HCT116 (cell line): Measurements from ENCODE around the gene SDF4. TPM values are rescaled to one million over a fixed set of nuclear protein-coding genes. Genes with fewer than 3 reads are reported as not detected.

Experiments
- ATAC-seq: fragments of 200-7000 bp; cut with Tn5 transposase; 2 replicates; pipeline ENCODE4 v1.9.1; 2020; ENCODE audit warnings: mild to moderate bottlenecking, moderate library complexity
- BruUV-seq: library from RNA; stranded (reverse); fragments of 400-500 nt; replicated peaks from 2 replicates; lab custom pipeline; 2021; lab: Mats Ljungman, UMichigan
- CTCF ChIA-PET: fragments of 300-600 bp; sonication (Branson Sonifier 250); formaldehyde crosslinking; loops from one replicate; lab custom pipeline; 2021; ENCODE audit warnings: antibody characterized with exemption; lab: Charles Lee
- POLR2A ChIA-PET: fragments of 300-600, 350-600 bp; sonication (Branson Sonifier 250); formaldehyde crosslinking; loops from one replicate; lab custom pipeline; 2021; ENCODE audit warnings: antibody characterized with exemption; lab: Charles Lee
- RAD21 ChIA-PET, 2 experiments: fragments of 300-600 bp; sonication (Branson Sonifier 250); formaldehyde crosslinking; loops; one replicate each; lab custom pipeline; 2023; ENCODE audit warnings: low total read pairs in 2 of 2; ENCODE audit not compliant: uncharacterized antibody in 2 of 2, unreplicated experiment in 2 of 2, low non-redundant PET in 1 of 2; lab: Charles Lee
- DNase-seq: peaks from one replicate; pipeline ENCODE4 v3.0.0-alpha.2; 2010; ENCODE audit warnings: low read depth, low spot score
- H2AFZ ChIP-seq: fragments of 200-600 bp; shearing (Covaris generic), sonication (generic); 2 replicates; pipeline ENCODE4 v1.6.1; 2017; ENCODE audit warnings: low read depth, mixed run types, mixed read lengths, antibody characterized with exemption, low read length; ENCODE audit not compliant: poor library complexity, severe bottlenecking
- H3K27ac ChIP-seq: 2 replicates; pipeline ENCODE4 v1.5.1; 2012; ENCODE audit warnings: low read depth, low read length
- H3K27me3 ChIP-seq: fragments of 200-600 bp; sonication (generic); 2 replicates; pipeline ENCODE4 v1.6.1; 2016; ENCODE audit warnings: mixed run types, low read length, mixed read lengths; ENCODE audit not compliant: insufficient read depth
- H3K36me3 ChIP-seq, 2 experiments: fragments of 200-500 bp in 1 of 2; fragments of 200-600 bp in 1 of 2; sonication (Bioruptor generic) in 1 of 2; sonication (generic) in 1 of 2; 2 replicates each; pipeline versions ENCODE4 v1.5.1 to v1.6.1; 2014 to 2016; ENCODE audit warnings: low read length in 2 of 2, inconsistent platforms in 1 of 2, mixed read lengths in 1 of 2, mixed run types in 1 of 2; ENCODE audit not compliant: insufficient read depth in 2 of 2, control insufficient read depth in 1 of 2
- H3K4me1 ChIP-seq, 2 experiments: fragments of 200-600 bp in 1 of 2; sonication (generic) in 1 of 2; 2 replicates each; pipeline versions ENCODE4 v1.5.1 to v1.6.1; 2012 to 2017; ENCODE audit warnings: low read length in 2 of 2, inconsistent platforms in 1 of 2, mild to moderate bottlenecking in 1 of 2, mixed read lengths in 1 of 2, mixed run types in 1 of 2, moderate library complexity in 1 of 2; ENCODE audit not compliant: insufficient read depth in 2 of 2, control insufficient read depth in 1 of 2
- H3K4me2 ChIP-seq: fragments of 200-600 bp; sonication (generic); 2 replicates; pipeline ENCODE4 v1.6.1; 2017; ENCODE audit warnings: mixed run types, low read length, mixed read lengths
- H3K4me3 ChIP-seq, 2 experiments: fragments of 200-600 bp in 1 of 2; sonication (generic) in 1 of 2; replicated peaks in 1 of 2; 2 replicates each; pipeline ENCODE4 v1.5.1; 2011 to 2016; ENCODE audit warnings: low read length in 2 of 2, control low read depth in 1 of 2, low read depth in 1 of 2, mild to moderate bottlenecking in 1 of 2, mixed read lengths in 1 of 2, mixed run types in 1 of 2
- H3K79me2 ChIP-seq: fragments of 200-600 bp; sonication (generic); 2 replicates; pipeline ENCODE4 v1.6.1; 2017; ENCODE audit warnings: mild to moderate bottlenecking, mixed run types, low read length, moderate library complexity, mixed read lengths; ENCODE audit not compliant: insufficient read depth
- H3K9ac ChIP-seq: fragments of 200-600 bp; sonication (generic); 2 replicates; pipeline ENCODE4 v1.6.1; 2016; ENCODE audit warnings: low read length, mixed read lengths
- H3K9me2 ChIP-seq: fragments of 200-600 bp; sonication (generic), shearing (Covaris generic); 2 replicates; pipeline ENCODE4 v1.6.1; 2017; ENCODE audit warnings: mixed run types, mild to moderate bottlenecking, moderate library complexity; ENCODE audit not compliant: insufficient read depth
- H3K9me3 ChIP-seq, 2 experiments: fragments of 200-500 bp in 1 of 2; fragments of 200-600 bp in 1 of 2; sonication (Bioruptor generic) in 1 of 2; sonication (generic) in 1 of 2; 2 replicates each; pipeline ENCODE4 v1.6.1; 2014 to 2017; ENCODE audit warnings: low read length in 2 of 2, mixed read lengths in 2 of 2, inconsistent platforms in 1 of 2, low read depth in 1 of 2, mild to moderate bottlenecking in 1 of 2, mixed run types in 1 of 2, moderate library complexity in 1 of 2; ENCODE audit not compliant: control insufficient read depth in 1 of 2, insufficient read depth in 1 of 2
- H4K20me1 ChIP-seq: fragments of 200-600 bp; sonication (generic), shearing (Covaris generic); 2 replicates; pipeline ENCODE4 v1.6.1; 2017; ENCODE audit warnings: mixed run types, mild to moderate bottlenecking, moderate library complexity; ENCODE audit not compliant: insufficient read depth
- CBX3 ChIP-seq: IDR thresholded peaks from 2 replicates; pipeline ENCODE4 v1.6.1; 2012; ENCODE audit warnings: low read depth
- EGR1 ChIP-seq: IDR thresholded peaks from 2 replicates; pipeline ENCODE4 v1.6.1; 2012; ENCODE audit warnings: low read depth
- JUND ChIP-seq: IDR thresholded peaks from 2 replicates; pipeline ENCODE4 v1.6.1; 2012
- POLR2A ChIP-seq: IDR thresholded peaks from 2 replicates; pipeline ENCODE4 v1.7.0; 2011; ENCODE audit warnings: borderline replicate concordance; ENCODE audit not compliant: insufficient read depth, insufficient read length; ENCODE audit errors: extremely low read depth
- POLR2AphosphoS5 ChIP-seq: IDR thresholded peaks from 2 replicates; pipeline ENCODE4 v1.6.1; 2011; ENCODE audit warnings: mild to moderate bottlenecking, low read depth, low read length, moderate library complexity
- RAD21 ChIP-seq: IDR thresholded peaks from 2 replicates; pipeline ENCODE4 v1.6.1; 2012; ENCODE audit warnings: low read depth, mild to moderate bottlenecking
- SIN3A ChIP-seq: IDR thresholded peaks from 2 replicates; pipeline ENCODE4 v1.6.1; 2012; ENCODE audit warnings: low read depth
- SP1 ChIP-seq: IDR thresholded peaks from 2 replicates; pipeline ENCODE4 v1.6.1; 2012; ENCODE audit warnings: low read depth
- SRF ChIP-seq: IDR thresholded peaks from 2 replicates; pipeline ENCODE4 v1.6.1; 2012; ENCODE audit warnings: low read depth
- TCF7L2 ChIP-seq: IDR thresholded peaks from 2 replicates; pipeline ENCODE4 v1.7.0; 2011; ENCODE audit warnings: borderline replicate concordance, inconsistent platforms; ENCODE audit not compliant: insufficient read depth, insufficient read length; ENCODE audit errors: extremely low read depth
- YY1 ChIP-seq: IDR thresholded peaks from 2 replicates; pipeline ENCODE4 v1.6.1; 2011; ENCODE audit warnings: low read length, low read depth, moderate library complexity, mild to moderate bottlenecking; ENCODE audit not compliant: insufficient replicate concordance; ENCODE audit errors: extremely low read depth
- ZFX ChIP-seq: fragments of 450-650 bp; IDR thresholded peaks from 2 replicates; pipeline ENCODE4 v1.6.1; 2017
- ZNF274 ChIP-seq: fragments of 200-500 bp; sonication (Bioruptor generic); IDR thresholded peaks from 2 replicates; pipeline ENCODE4 v1.6.1; 2014; ENCODE audit warnings: mild to moderate bottlenecking, low read depth, low read length, inconsistent platforms
- intact Hi-C: fragments of 100-400 bp; cut with micrococcal nuclease; formaldehyde crosslinking; loops from 2 replicates; pipeline ENCODE4 v1.10.0; 2022
- total RNA-seq: library from RNA; stranded (reverse); gene quantifications from one replicate; pipeline ENCODE4 v1.2.1, GENCODE V29; 2021; ENCODE audit not compliant: unreplicated experiment
- TF ChIP-seq, protein P1 (sequence below): IDR thresholded peaks from 2 replicates; pipeline ENCODE4 v1.6.1; 2012
- TF ChIP-seq, protein P2 (sequence below), 3 experiments: fragments of 200-600 bp in 1 of 3; sonication (generic) in 1 of 3; IDR thresholded peaks in 2 of 3; conservative IDR thresholded peaks in 1 of 3; 2 replicates each; pipeline ENCODE4 v1.5.1; 2012 to 2017; ENCODE audit warnings: low read depth in 2 of 3, low read length in 2 of 3, antibody characterized with exemption in 1 of 3, borderline replicate concordance in 1 of 3, control low read depth in 1 of 3, mild to moderate bottlenecking in 1 of 3, mixed read lengths in 1 of 3, mixed run types in 1 of 3, moderate library complexity in 1 of 3; ENCODE audit not compliant: insufficient read depth in 1 of 3
- TF ChIP-seq, protein P3 (sequence below): IDR thresholded peaks from 2 replicates; pipeline ENCODE4 v1.6.1; 2011; ENCODE audit warnings: mild to moderate bottlenecking, low read length, moderate library complexity; ENCODE audit not compliant: insufficient replicate concordance; ENCODE audit errors: extremely low read depth
- TF ChIP-seq, protein P4 (sequence below): IDR thresholded peaks from 2 replicates; pipeline ENCODE4 v1.6.1; 2012; ENCODE audit warnings: low read depth

Gene SDF4
- total RNA-seq, 1 experiment from 2014 or later: 133 TPM

DNA sequence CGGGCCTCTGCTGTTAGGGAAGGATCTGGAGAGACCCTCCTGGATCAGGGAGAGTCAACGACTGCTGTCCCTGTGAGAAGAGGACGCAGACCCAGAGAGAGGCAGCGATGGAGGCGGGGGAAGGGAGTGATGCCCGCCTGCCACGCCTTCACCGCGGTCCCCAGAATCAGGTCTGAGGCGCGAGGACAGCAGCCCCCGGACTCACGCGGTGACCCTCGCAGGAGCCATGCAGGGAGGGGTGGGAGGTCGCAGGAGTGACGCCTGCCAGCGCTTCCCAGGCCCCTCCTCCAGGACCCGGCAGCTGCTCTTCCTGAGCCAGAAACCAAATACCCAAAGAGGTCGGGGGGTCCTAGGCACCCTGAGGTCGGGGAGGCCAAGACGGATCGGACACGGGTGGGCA lies 11.6 kb downstream of the SDF4 start (continued):
- TF ChIP-seq SIN3A: no peak
- TF ChIP-seq ZFX: no peak
- TF ChIP-seq, protein P1, sequence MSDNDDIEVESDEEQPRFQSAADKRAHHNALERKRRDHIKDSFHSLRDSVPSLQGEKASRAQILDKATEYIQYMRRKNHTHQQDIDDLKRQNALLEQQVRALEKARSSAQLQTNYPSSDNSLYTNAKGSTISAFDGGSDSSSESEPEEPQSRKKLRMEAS: no peak
- no peak for TF ChIP-seq EGR1
- no peak for TF ChIP-seq RAD21
- no peak for TF ChIP-seq SRF
- TF ChIP-seq POLR2A: no peak
- TF ChIP-seq, protein P2, sequence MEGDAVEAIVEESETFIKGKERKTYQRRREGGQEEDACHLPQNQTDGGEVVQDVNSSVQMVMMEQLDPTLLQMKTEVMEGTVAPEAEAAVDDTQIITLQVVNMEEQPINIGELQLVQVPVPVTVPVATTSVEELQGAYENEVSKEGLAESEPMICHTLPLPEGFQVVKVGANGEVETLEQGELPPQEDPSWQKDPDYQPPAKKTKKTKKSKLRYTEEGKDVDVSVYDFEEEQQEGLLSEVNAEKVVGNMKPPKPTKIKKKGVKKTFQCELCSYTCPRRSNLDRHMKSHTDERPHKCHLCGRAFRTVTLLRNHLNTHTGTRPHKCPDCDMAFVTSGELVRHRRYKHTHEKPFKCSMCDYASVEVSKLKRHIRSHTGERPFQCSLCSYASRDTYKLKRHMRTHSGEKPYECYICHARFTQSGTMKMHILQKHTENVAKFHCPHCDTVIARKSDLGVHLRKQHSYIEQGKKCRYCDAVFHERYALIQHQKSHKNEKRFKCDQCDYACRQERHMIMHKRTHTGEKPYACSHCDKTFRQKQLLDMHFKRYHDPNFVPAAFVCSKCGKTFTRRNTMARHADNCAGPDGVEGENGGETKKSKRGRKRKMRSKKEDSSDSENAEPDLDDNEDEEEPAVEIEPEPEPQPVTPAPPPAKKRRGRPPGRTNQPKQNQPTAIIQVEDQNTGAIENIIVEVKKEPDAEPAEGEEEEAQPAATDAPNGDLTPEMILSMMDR (IDR thresholded peaks at IDR 0.05 in 2 of 3, conservative IDR thresholded peaks at IDR 0.05 in 1 of 3; ENCODE audit: borderline replicate concordance in 1 of 3, insufficient read depth in 1 of 3, low read depth in 2 of 3, low read length in 2 of 3): no peak
- no peak for TF ChIP-seq JUND
- no peak for TF ChIP-seq TCF7L2
- no peak for TF ChIP-seq ZNF274
- no peak for TF ChIP-seq POLR2AphosphoS5

DNA sequence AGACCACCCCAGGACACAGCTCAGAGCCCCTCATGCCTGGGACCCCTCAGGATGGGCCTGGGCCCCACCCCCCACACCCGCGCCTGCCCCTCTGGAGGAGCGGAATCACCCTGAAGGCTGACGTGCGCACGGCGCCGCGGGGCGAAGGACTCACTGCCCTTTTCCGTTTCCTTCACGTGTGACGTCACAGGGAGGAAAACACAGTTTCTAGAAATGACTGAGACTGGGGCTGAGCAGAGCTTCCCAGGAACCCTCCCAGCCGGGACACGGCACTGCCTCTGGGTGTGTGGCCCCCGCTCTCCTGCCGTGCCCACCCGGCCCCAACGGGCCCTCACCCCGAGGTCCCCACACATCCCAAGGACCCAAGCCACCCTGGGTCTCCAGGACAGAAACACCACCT lies 12.5 kb downstream of the SDF4 start:
- Histone ChIP-seq H4K20me1 (no peaks in the 10 kb centered on the region), H3K4me3 (no peak overlapping the region), H3K4me1 (peaks cover 0 to 7% of the 10 kb centered on the region in 2 experiments; a peak in 2 of 4 replicates), H3K36me3 (peaks cover 20 to 28% of the 10 kb centered on the region in 2 experiments), H3K4me2 (no peak overlapping the region), H3K9me2 (no peaks in the 10 kb centered on the region), H3K9ac (no peak overlapping the region), H3K79me2 (peaks cover 11% of the 10 kb centered on the region; the same call in 1 of the 2 replicates), H3K27me3 (no peaks in the 10 kb centered on the region), H3K27ac (no peak overlapping the region), H2AFZ (no peak overlapping the region), H3K9me3 (no peaks in the 10 kb centered on the region)
- ATAC-seq (no peak), DNase-seq (no peak)
- intact Hi-C loops: no loop called here
- no peak for TF ChIP-seq CBX3
- TF ChIP-seq, protein P3, sequence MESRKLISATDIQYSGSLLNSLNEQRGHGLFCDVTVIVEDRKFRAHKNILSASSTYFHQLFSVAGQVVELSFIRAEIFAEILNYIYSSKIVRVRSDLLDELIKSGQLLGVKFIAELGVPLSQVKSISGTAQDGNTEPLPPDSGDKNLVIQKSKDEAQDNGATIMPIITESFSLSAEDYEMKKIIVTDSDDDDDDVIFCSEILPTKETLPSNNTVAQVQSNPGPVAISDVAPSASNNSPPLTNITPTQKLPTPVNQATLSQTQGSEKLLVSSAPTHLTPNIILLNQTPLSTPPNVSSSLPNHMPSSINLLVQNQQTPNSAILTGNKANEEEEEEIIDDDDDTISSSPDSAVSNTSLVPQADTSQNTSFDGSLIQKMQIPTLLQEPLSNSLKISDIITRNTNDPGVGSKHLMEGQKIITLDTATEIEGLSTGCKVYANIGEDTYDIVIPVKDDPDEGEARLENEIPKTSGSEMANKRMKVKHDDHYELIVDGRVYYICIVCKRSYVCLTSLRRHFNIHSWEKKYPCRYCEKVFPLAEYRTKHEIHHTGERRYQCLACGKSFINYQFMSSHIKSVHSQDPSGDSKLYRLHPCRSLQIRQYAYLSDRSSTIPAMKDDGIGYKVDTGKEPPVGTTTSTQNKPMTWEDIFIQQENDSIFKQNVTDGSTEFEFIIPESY: no peak
- TF ChIP-seq SP1: no peak
- TF ChIP-seq, protein P4, sequence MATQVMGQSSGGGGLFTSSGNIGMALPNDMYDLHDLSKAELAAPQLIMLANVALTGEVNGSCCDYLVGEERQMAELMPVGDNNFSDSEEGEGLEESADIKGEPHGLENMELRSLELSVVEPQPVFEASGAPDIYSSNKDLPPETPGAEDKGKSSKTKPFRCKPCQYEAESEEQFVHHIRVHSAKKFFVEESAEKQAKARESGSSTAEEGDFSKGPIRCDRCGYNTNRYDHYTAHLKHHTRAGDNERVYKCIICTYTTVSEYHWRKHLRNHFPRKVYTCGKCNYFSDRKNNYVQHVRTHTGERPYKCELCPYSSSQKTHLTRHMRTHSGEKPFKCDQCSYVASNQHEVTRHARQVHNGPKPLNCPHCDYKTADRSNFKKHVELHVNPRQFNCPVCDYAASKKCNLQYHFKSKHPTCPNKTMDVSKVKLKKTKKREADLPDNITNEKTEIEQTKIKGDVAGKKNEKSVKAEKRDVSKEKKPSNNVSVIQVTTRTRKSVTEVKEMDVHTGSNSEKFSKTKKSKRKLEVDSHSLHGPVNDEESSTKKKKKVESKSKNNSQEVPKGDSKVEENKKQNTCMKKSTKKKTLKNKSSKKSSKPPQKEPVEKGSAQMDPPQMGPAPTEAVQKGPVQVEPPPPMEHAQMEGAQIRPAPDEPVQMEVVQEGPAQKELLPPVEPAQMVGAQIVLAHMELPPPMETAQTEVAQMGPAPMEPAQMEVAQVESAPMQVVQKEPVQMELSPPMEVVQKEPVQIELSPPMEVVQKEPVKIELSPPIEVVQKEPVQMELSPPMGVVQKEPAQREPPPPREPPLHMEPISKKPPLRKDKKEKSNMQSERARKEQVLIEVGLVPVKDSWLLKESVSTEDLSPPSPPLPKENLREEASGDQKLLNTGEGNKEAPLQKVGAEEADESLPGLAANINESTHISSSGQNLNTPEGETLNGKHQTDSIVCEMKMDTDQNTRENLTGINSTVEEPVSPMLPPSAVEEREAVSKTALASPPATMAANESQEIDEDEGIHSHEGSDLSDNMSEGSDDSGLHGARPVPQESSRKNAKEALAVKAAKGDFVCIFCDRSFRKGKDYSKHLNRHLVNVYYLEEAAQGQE: no peak
- TF ChIP-seq YY1: no peak
- TF ChIP-seq POLR2AphosphoS5: no peak
- POLR2A ChIA-PET: interaction anchor here (0.6 kb wide), 1 partner anchor 63 kb away, joined by 4 read pairs; no protein-coding TSS in a partner anchor
- CTCF ChIA-PET: no interaction called here
- RAD21 ChIA-PET: no interaction called here
- no TSS peak for BruUV-seq
